ENCODE results near the gene ATP6V1G2.
"Not testable (repeated sequence)": the region's sequence is repeated elsewhere in the genome, so short reads cannot be mapped to it uniquely, and the experiment has no call there.

ATP6V1G2 gene

DNA sequence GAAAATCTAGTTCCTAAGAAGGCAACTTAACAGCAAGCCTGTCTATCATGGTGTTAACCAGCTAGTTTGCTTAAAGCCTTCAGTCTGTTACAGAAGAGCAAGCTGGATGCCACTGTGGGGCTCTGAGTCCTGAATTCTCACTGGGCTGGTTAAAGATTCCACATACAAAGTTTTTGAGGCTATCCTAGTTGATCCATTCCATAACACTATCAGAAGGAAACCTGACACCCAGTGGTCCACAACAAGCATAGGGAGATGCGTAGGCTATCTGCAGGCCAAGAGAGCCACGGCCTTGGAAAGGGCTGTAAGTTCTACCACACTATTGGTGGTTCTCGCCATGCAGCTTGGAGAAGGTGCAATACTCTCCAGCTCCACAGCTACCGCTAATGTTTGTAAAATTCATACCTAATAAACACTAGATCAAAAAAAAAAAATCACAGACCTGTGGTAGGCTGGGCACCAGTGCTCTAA, 18.1 kb downstream of the ATP6V1G2 start:
- no peaks in the 10 kb centered on the region for H3K9me3 Mint-ChIP-seq
- no peak overlapping the region for H3K4me3 Mint-ChIP-seq
- peaks cover 35% of the 10 kb centered on the region for H3K36me3 Mint-ChIP-seq (ENCODE audit: insufficient read depth)
- no peak overlapping the region for H3K27ac Mint-ChIP-seq (ENCODE audit: low read depth)
- H3K27me3 Mint-ChIP-seq: no peaks in the 10 kb centered on the region
- DNase-seq (ENCODE audit: low spot score in 2 of 2) (no peak), ATAC-seq (replicated peaks; ENCODE audit: extremely low read depth, poor library complexity, severe bottlenecking) (no peak)
- H3K4me1 Mint-ChIP-seq: peaks cover 28% of the 10 kb centered on the region

DNA sequence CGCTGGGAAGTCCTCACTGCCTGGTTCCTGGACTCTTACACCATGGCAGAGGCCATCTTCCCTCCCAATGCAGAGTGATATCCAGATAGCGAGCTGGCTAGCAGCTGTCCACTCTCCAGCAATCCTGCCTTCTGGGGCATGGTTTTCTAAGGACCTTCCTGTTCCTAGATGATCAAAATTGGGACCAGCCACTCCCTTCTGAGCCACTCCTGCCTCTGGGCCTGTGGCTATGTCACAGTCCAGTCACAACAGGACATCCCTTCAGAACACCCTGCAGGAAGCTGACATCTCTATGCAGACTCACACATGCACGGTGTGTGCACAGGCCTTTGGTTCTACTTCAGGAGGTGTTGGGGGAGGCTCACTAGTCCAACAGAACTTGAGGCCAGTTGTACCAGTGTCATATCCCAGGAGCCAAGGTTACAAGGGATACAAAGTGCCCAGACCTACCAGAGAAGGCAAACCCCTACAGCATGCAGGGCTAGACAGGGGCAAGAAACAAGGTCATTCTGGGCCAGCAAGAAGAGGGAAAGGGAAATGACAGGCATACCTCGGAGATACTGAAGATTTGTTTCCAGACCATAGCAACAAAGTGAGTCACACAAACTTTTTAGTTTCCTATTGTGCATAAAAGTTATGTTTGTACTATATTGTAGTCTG, 20.3 kb downstream of the ATP6V1G2 start:
- no peak for ATAC-seq (replicated peaks; ENCODE audit: extremely low read depth, poor library complexity, severe bottlenecking)

DNA sequence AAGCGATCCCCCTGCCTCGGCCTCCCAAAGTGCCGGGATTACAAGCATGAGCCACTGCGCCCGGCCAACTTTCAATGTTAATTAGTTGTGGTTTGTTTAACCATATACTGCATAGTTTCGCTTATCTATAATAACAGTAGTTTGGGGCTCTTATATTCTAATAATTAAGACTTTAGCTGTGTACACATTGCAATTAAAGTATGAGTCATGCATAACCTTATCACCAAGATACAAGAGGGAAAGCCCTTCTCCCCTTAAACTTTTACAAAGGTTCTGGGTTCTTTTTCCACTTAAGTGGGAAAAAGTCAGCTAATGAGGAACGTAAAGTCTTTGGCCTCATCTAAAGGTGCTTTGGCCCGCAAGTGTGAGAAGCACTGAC, 20.9 kb downstream of the ATP6V1G2 start:
- Mint-ChIP-seq H3K4me3 (no peak overlapping the region), H3K4me1 (peaks cover 9% of the 10 kb centered on the region), H3K27me3 (no peaks in the 10 kb centered on the region), H3K27ac (ENCODE audit: low read depth) (no peak overlapping the region), H3K9me3 (no peaks in the 10 kb centered on the region), H3K36me3 (ENCODE audit: insufficient read depth) (peaks cover 13% of the 10 kb centered on the region)
- ATAC-seq (replicated peaks; ENCODE audit: extremely low read depth, poor library complexity, severe bottlenecking): no peak
- no peak for DNase-seq (ENCODE audit: low spot score in 2 of 2)

More for the DNA sequence above, 20.3 kb downstream of the ATP6V1G2 start:
- peaks cover 17% of the 10 kb centered on the region for H3K36me3 Mint-ChIP-seq (ENCODE audit: insufficient read depth)
- H3K27me3 Mint-ChIP-seq: no peaks in the 10 kb centered on the region
- H3K4me3 Mint-ChIP-seq: no peak overlapping the region
- peaks cover 13% of the 10 kb centered on the region for H3K4me1 Mint-ChIP-seq
- no peaks in the 10 kb centered on the region for H3K9me3 Mint-ChIP-seq
- H3K27ac Mint-ChIP-seq (ENCODE audit: low read depth): no peak overlapping the region
- DNase-seq (ENCODE audit: low spot score in 2 of 2): no peak

DNA sequence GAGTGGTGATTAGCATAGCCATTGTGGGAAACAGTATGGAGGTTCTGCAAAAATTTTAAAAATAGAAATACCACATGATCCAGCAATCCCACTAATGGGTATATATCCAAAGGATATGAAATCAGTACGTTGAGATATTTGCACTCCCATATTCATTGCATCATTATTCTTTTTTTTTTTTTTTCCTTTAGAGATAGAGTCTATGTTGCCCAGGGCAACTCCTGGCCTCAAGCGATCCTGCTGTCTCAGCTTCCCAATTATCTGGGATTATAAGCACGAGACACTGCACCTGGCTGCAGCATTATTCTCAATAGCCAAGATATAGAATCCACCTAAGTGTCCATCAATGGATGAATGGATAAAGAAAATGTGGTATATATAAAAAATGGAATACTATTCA, 24.6 kb downstream of the ATP6V1G2 start:
- Mint-ChIP-seq H3K27me3 (no peaks in the 10 kb centered on the region), H3K36me3 (ENCODE audit: insufficient read depth) (peaks cover 2% of the 10 kb centered on the region), H3K27ac (ENCODE audit: low read depth) (no peak overlapping the region)

DNA sequence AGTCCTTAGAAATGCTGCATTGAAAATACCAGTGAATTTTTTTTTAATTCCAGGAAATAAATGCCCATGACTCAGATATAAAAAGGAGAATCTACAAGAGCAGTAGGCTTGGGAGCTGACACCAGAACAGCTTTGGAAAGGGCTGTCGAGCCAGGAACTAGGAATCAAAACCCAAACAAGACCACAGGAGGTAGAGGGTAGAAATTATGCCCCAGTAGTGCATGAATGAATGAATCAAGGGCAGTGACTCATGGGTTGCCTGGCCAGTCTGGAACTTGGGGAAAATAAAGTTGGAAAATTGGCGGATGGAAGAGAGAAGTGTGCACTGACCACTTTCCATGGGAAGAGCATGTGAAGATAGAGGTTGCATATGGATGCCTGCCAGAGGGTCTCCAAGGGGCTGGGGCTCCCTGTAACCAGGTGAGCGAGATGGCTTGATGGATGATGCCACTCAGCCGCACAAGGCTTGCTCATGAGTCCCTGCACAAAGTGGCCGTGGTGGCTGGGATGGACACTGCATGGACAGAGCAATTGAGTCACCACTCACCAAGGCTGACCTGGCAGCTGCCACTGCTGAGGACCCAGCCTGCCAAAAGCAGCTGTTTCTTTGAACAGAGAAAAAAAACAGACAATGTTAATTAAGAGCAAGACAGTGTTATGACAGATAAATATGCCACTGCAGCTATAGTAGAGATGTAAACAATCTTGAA, 32.8 kb downstream of the ATP6V1G2 start:
- H3K36me3 Mint-ChIP-seq (ENCODE audit: insufficient read depth): peaks cover 15% of the 10 kb centered on the region
- H3K9me3 Mint-ChIP-seq: no peaks in the 10 kb centered on the region
- H3K4me1 Mint-ChIP-seq: no peaks in the 10 kb centered on the region
- H3K27ac Mint-ChIP-seq (ENCODE audit: low read depth): no peak overlapping the region
- DNase-seq (ENCODE audit: low spot score in 2 of 2): no peak
- no peak overlapping the region for H3K4me3 Mint-ChIP-seq
- peaks cover 9% of the 10 kb centered on the region for H3K27me3 Mint-ChIP-seq
- no peak for ATAC-seq (replicated peaks; ENCODE audit: extremely low read depth, poor library complexity, severe bottlenecking)

More for the DNA sequence above, 24.6 kb downstream of the ATP6V1G2 start:
- H3K4me3 Mint-ChIP-seq: no peak overlapping the region
- DNase-seq (ENCODE audit: low spot score in 2 of 2): no peak
- ATAC-seq (replicated peaks; ENCODE audit: extremely low read depth, poor library complexity, severe bottlenecking): no peak
- no peaks in the 10 kb centered on the region for H3K9me3 Mint-ChIP-seq
- no peaks in the 10 kb centered on the region for H3K4me1 Mint-ChIP-seq

DNA sequence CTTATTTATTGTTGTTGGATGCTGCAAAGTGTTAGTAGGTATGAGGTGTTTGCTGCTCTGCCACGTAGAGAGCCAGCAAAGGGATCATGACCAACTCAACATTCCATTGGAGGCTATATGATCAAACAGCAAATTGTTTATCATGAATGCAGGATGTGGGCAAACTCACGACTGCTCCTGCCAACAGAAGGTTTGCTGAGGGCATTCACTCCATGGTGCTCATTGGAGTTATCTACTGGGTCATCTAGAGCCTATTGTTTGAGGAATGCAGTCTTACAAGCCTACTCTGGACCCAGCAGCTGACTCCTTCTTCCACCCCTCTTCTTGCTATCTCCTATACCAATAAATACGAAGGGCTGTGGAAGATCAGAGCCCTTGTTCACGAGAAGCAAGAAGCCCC, 36.4 kb downstream of the ATP6V1G2 start:
- Mint-ChIP-seq H3K9me3 (no peaks in the 10 kb centered on the region), H3K27me3 (no peaks in the 10 kb centered on the region), H3K4me1 (peaks cover 6% of the 10 kb centered on the region), H3K36me3 (ENCODE audit: insufficient read depth) (peaks cover 35% of the 10 kb centered on the region), H3K4me3 (no peak overlapping the region), H3K27ac (ENCODE audit: low read depth) (no peak overlapping the region)
- no peak for ATAC-seq (replicated peaks; ENCODE audit: extremely low read depth, poor library complexity, severe bottlenecking)
- peak in 1 of 2 donors; percentile 3 for DNase-seq (ENCODE audit: low spot score in 2 of 2)

DNA sequence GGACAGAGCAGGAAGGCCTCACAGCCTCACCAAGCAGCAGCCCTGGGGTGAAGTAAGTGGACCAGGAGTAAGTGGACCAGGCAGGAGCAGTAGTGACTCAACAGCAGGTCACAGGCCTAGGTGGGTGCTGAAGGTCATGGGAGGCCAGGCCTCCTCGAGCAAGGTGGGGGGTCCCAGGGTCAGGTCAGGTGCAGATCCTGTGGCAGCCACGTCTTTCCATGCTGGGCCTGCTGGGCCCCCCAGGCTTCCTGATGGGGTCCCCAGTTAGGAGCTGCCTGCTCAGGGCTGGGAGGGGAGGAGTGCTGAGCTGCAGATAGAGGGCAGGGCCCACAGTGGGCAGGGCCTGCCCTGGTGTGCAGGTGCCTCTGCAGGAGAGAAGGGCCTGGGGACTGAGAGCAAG, 37.4 kb downstream of the ATP6V1G2 start:
- not testable (repeated sequence) for DNase-seq (ENCODE audit: low spot score in 2 of 2); H3K27ac Mint-ChIP-seq (ENCODE audit: low read depth); H3K27me3 Mint-ChIP-seq; H3K4me3 Mint-ChIP-seq; ATAC-seq (replicated peaks; ENCODE audit: extremely low read depth, poor library complexity, severe bottlenecking); H3K9me3 Mint-ChIP-seq
- Mint-ChIP-seq H3K4me1 (peaks cover 10% of the 10 kb centered on the region), H3K36me3 (ENCODE audit: insufficient read depth) (peaks cover 35% of the 10 kb centered on the region)

DNA sequence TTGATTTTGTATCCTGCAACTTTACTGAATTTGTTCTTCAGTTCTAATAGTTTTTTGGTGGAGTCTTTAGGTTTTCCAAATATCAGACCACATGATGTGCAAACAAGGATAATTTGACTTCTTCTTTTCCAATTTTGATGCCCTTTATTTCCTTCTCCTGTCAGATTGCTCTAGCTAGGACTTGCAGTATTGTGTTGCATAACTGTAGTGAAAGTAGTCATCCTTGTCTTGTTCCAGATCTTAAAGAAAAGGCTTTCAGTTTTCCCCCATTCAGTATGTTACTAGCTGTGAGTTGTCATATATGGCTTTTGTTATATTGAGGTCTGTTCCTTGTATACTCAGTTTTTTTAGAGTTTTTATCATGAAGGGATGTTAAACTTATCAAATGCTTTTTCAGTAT, 43.8 kb downstream of the ATP6V1G2 start:
- Mint-ChIP-seq H3K27ac (ENCODE audit: low read depth) (no peak overlapping the region), H3K4me1 (peaks cover 69% of the 10 kb centered on the region), H3K27me3 (no peaks in the 10 kb centered on the region)

DNA sequence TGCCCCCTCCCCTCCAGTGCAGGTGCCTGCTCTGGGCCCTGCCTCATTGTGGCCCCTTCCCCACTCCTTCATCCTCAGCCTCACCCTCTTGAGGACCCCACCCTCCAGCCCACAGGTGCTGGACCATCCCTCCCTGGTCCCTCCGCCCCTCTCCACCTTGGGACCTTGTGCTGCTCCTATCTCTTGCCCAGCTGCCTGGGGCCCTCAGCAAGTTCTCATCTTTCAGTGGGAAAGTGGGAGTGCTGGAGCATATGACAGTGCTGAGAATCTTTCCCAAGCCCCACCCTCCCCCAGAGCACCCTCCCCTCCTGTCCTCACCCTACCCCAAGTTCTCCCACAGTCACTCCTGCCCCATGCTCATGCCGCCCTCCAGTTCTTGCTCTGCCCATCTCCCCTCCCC, 46.8 kb downstream of the ATP6V1G2 start:
- Mint-ChIP-seq H3K4me1 (peaks cover 83% of the 10 kb centered on the region), H3K4me3 (peak overlapping the region; percentile 86), H3K27ac (ENCODE audit: low read depth) (peak overlapping the region; percentile 86), H3K36me3 (ENCODE audit: insufficient read depth) (peaks cover 11% of the 10 kb centered on the region)
- not testable (repeated sequence) for H3K9me3 Mint-ChIP-seq; H3K27me3 Mint-ChIP-seq; ATAC-seq (replicated peaks; ENCODE audit: extremely low read depth, poor library complexity, severe bottlenecking); DNase-seq (ENCODE audit: low spot score in 2 of 2)

More for the DNA sequence above, 43.8 kb downstream of the ATP6V1G2 start:
- no peak for ATAC-seq (replicated peaks; ENCODE audit: extremely low read depth, poor library complexity, severe bottlenecking)
- DNase-seq (ENCODE audit: low spot score in 2 of 2): no peak
- H3K4me3 Mint-ChIP-seq: no peak overlapping the region
- H3K36me3 Mint-ChIP-seq (ENCODE audit: insufficient read depth): peaks cover 22% of the 10 kb centered on the region
- H3K9me3 Mint-ChIP-seq: no peaks in the 10 kb centered on the region

DNA sequence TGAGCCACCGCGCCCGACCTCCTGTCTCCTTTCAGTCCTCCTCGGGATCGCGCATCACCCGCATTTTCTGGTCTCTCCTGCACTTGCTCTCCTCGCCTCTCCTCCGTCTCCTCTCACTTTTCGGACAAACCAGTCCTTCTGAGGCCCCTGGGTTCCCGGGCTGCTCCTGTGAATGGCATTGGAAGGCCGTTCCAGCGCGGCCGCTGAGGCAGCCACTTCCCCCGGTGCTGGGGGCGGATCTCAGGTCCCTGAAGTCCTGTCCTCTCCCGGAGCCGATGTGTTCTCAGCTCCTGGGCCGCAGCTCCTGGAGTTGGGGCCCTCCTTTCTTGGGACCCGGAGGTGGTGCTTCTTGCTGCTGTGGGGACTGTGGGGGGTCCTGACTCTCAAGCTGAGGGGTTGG, 47.7 kb downstream of the ATP6V1G2 start:
- H3K4me3 Mint-ChIP-seq: peak overlapping the region; percentile 86
- no peaks in the 10 kb centered on the region for H3K9me3 Mint-ChIP-seq
- H3K27me3 Mint-ChIP-seq: no peaks in the 10 kb centered on the region
- H3K27ac Mint-ChIP-seq (ENCODE audit: low read depth): peak overlapping the region; percentile 86
- H3K4me1 Mint-ChIP-seq: peaks cover 84% of the 10 kb centered on the region
- no peak for ATAC-seq (replicated peaks; ENCODE audit: extremely low read depth, poor library complexity, severe bottlenecking)
- H3K36me3 Mint-ChIP-seq (ENCODE audit: insufficient read depth): peaks cover 11% of the 10 kb centered on the region
- no peak for DNase-seq (ENCODE audit: low spot score in 2 of 2)

DNA sequence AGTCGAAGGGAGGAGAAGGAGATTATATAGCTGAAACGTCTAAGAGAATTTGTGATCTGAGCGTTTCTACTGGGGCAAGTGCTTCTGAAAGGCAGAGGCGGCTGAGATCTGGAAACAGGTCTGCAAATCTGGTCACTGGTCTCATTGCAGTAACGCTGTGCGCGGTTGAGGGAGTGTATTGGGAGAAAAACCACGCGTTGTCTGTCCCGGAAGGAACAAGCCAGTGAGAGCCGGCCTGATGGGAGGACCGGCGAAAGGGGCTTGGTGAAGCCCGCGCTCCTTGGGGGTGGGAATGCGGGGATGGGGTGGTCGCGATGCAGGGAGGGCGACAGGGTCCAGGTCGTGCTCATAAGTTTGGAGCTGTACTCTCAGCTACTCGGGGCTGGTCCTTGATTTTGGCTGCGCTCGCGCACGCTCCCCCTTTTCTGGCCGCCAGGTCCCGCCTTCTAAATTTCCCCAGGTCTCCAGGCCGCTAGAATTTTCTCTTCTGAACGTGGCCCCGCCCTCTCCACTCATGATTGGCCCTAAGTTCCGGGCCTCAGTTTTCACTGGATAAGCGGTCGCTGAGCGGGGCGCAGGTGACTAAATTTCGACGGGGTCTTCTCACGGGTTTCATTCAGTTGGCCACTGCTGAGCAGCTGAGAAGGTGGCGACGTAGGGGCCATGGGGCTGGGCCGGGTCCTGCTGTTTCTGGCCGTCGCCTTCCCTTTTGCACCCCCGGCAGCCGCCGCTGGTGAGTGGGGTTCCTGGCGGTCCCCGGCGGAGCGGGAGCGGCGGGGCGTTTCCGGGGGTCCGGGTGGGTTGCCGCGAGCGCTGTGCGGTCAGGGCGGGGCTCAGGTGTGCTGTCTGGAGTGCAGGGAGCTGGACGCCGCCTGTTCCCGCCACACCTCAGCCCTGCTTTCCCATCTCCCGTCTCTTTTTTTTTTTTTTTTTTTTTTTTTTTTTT, 48.6 kb downstream of the ATP6V1G2 start, which contains the start of gene MICB:
MICB (plus strand) TSS at position 615 of the 946 bp plus-strand sequence; CDS start at position 664, 49 bp downstream.
- Mint-ChIP-seq H3K27ac (ENCODE audit: low read depth) (peak within 1 kb of the TSS; percentile 86), H3K4me1 (peaks cover 79% of the 10 kb centered on the region)

DNA sequence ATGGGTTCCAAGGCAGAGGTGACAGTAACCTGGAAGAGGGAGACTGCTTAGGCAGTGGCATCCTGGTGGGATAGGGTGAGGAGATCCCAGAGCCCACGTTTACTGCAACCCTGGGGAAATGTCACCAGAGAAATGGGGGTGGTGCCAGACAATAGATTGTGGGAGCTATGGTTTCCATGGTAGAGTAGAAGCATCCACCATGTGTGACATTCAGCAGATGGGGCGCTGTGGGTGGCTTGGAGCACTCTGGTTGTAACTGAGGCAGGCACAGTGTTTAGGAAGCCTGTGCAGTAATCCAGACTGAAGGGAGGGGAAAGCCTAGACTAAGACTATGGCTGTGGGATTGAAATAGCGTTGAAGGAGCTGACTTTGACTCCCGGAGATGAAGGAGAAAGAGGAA, 49.6 kb downstream of the ATP6V1G2 start:
- DNase-seq (ENCODE audit: low spot score in 2 of 2); H3K36me3 Mint-ChIP-seq (ENCODE audit: insufficient read depth); H3K27me3 Mint-ChIP-seq; H3K9me3 Mint-ChIP-seq: not testable (repeated sequence)
- ATAC-seq (replicated peaks; ENCODE audit: extremely low read depth, poor library complexity, severe bottlenecking): peak; percentile 24
- peak overlapping the region; percentile 86 for H3K27ac Mint-ChIP-seq (ENCODE audit: low read depth)
- peak overlapping the region; percentile 86 for H3K4me3 Mint-ChIP-seq
- H3K4me1 Mint-ChIP-seq: peaks cover 73% of the 10 kb centered on the region

More for the DNA sequence above, 48.6 kb downstream of the ATP6V1G2 start, which contains the start of gene MICB:
- no peaks in the 10 kb centered on the region for H3K9me3 Mint-ChIP-seq
- peak; percentile 70 for ATAC-seq (replicated peaks; ENCODE audit: extremely low read depth, poor library complexity, severe bottlenecking)
- DNase-seq (ENCODE audit: low spot score in 2 of 2): peak; percentile 64 to 77
- H3K27me3 Mint-ChIP-seq: no peaks in the 10 kb centered on the region
- peaks cover 9% of the 10 kb centered on the region for H3K36me3 Mint-ChIP-seq (ENCODE audit: insufficient read depth)
- H3K4me3 Mint-ChIP-seq: peak within 1 kb of the TSS; percentile 86
